GM12878 (cell line): ENCODE results near the gene TMEM201. TPM values are rescaled to one million over a fixed set of nuclear protein-coding genes. Genes with fewer than 3 reads are reported as not detected.
A peak's percentile ranks its signal among the peaks of the same experiment; 100 is the strongest.

Source experiments
- ATAC-seq: fragments of 200-7000 bp; cut with Tn5 transposase; 3 replicates; pipeline ENCODE4 v1.9.1; 2020; ENCODE audit warnings: mild to moderate bottlenecking, moderate library complexity
- BruUV-seq: library from RNA; stranded (reverse); fragments of 400-500 nt; replicated peaks from 2 replicates; lab custom pipeline; 2021; lab: Mats Ljungman, UMichigan
- CTCF ChIA-PET: fragments of 300-600 bp; sonication (Branson Sonifier 250); formaldehyde crosslinking; extraction: SDS; loops from one replicate; lab custom pipeline; 2021; ENCODE audit warnings: inconsistent platforms; lab: Yijun Ruan, JAX
- POLR2A ChIA-PET: fragments of 350-600 bp; formaldehyde crosslinking; extraction: SDS; loops from one replicate; lab custom pipeline; 2021; ENCODE audit warnings: inconsistent platforms; lab: Charles Lee
- RAD21 ChIA-PET: fragments of 300-600 bp; sonication (Branson Sonifier 250); formaldehyde crosslinking; loops from one replicate; lab custom pipeline; 2023; ENCODE audit warnings: antibody characterized with exemption; ENCODE audit not compliant: unreplicated experiment; lab: Charles Lee
- SMC1A ChIA-PET: fragments of 300-600 bp; sonication (Branson Sonifier 250); formaldehyde crosslinking; loops from one replicate; lab custom pipeline; 2023; ENCODE audit not compliant: unreplicated experiment, uncharacterized antibody; lab: Charles Lee
- DNase-seq: peaks from one replicate; pipeline ENCODE4 v3.0.0-alpha.2; 2011; ENCODE audit warnings: low read depth, low spot score
- FAIRE-seq: peaks from 3 replicates; lab custom pipeline; 2011; peaks lifted over from hg19 to GRCh38; lab: Jason Lieb, UNC
- H2AFZ ChIP-seq: 2 replicates; pipeline ENCODE4 v1.6.0; 2011; ENCODE audit warnings: low read depth, low read length, control low read depth; ENCODE audit not compliant: control insufficient read depth
- H3K27ac ChIP-seq: 2 replicates; pipeline ENCODE4 v1.5.1; 2011; ENCODE audit warnings: control low read depth; ENCODE audit not compliant: control insufficient read depth, insufficient read depth
- H3K27me3 ChIP-seq, 2 experiments: replicated peaks in 1 of 2; 2 replicates each; pipeline versions ENCODE4 v1.6.0 to v1.6.1; 2011; ENCODE audit warnings: low read length in 1 of 2; ENCODE audit not compliant: control insufficient read depth in 2 of 2, insufficient read depth in 2 of 2
- H3K36me3 ChIP-seq, 2 experiments: 2 replicates each; pipeline ENCODE4 v1.5.1; 2011; ENCODE audit warnings: low read length in 1 of 2; ENCODE audit not compliant: control insufficient read depth in 2 of 2, insufficient read depth in 2 of 2
- H3K4me1 ChIP-seq: 2 replicates; pipeline ENCODE4 v1.6.1; 2011; ENCODE audit warnings: mild to moderate bottlenecking, low read length, moderate library complexity, mixed read lengths; ENCODE audit not compliant: control insufficient read depth, insufficient read depth
- H3K4me2 ChIP-seq: 2 replicates; pipeline ENCODE4 v1.6.0; 2011; ENCODE audit warnings: control low read depth; ENCODE audit not compliant: control insufficient read depth, insufficient read depth
- H3K4me3 ChIP-seq: fragments of 200-600 bp; sonication (generic); 2 replicates; pipeline ENCODE4 v1.5.1; 2016
- H3K79me2 ChIP-seq: 2 replicates; pipeline ENCODE4 v1.6.0; 2011; ENCODE audit warnings: low read length; ENCODE audit not compliant: control insufficient read depth, insufficient read depth
- H3K9ac ChIP-seq: 2 replicates; pipeline ENCODE4 v1.8.0; 2011; ENCODE audit warnings: low read length, control low read depth, mixed read lengths; ENCODE audit not compliant: control insufficient read depth, insufficient read depth
- H3K9me3 ChIP-seq: replicated peaks from 3 replicates; pipeline ENCODE4 v1.5.1; 2011; ENCODE audit warnings: mild to moderate bottlenecking, low read length; ENCODE audit not compliant: control insufficient read depth, insufficient read depth
- H4K20me1 ChIP-seq: 2 replicates; pipeline ENCODE4 v1.6.0; 2011; ENCODE audit not compliant: control insufficient read depth, insufficient read depth
- ATF7 ChIP-seq: fragments of 450-650 bp; IDR thresholded peaks from 2 replicates; pipeline ENCODE4 v1.6.1; 2016; ENCODE audit warnings: low read depth, mild to moderate bottlenecking
- CBFB ChIP-seq: IDR thresholded peaks from 2 replicates; pipeline ENCODE4 v1.6.1; 2016; ENCODE audit warnings: antibody characterized with exemption, low read depth
- CREM ChIP-seq: IDR thresholded peaks from 2 replicates; pipeline ENCODE4 v1.6.1; 2014; ENCODE audit warnings: antibody characterized with exemption, low read depth
- EED ChIP-seq: sonication (generic); IDR thresholded peaks from 2 replicates; pipeline ENCODE4 v1.6.1; 2016; ENCODE audit warnings: antibody characterized with exemption, low read depth
- EP300 ChIP-seq, 2 experiments: fragments of 150-350 bp in 1 of 2; IDR thresholded peaks; 2 replicates each; pipeline ENCODE4 v1.6.1; 2011 to 2012; ENCODE audit warnings: low read depth in 2 of 2, low read length in 2 of 2, borderline replicate concordance in 1 of 2, improper control_type of control experiment in 1 of 2, inconsistent platforms in 1 of 2; ENCODE audit not compliant: control insufficient read depth in 1 of 2
- IKZF2 ChIP-seq, 2 experiments: fragments of 450-650 bp; IDR thresholded peaks; 2 replicates each; pipeline ENCODE4 v1.6.1; 2017; ENCODE audit warnings: mild to moderate bottlenecking in 2 of 2, moderate library complexity in 2 of 2
- JUNB ChIP-seq: IDR thresholded peaks from 2 replicates; pipeline ENCODE4 v1.6.1; 2016; ENCODE audit warnings: antibody characterized with exemption, mild to moderate bottlenecking
- KAT2A ChIP-seq: conservative IDR thresholded peaks from 2 replicates; pipeline ENCODE4 v1.6.1; 2011; ENCODE audit warnings: low read depth, low read length; ENCODE audit not compliant: control insufficient read depth
- MEF2A ChIP-seq: IDR thresholded peaks from 2 replicates; pipeline ENCODE4 v1.6.1; 2011; ENCODE audit warnings: low read depth, mild to moderate bottlenecking, low read length, moderate library complexity; ENCODE audit not compliant: insufficient read depth
- MTA3 ChIP-seq: IDR thresholded peaks from 2 replicates; pipeline ENCODE4 v1.6.1; 2012; ENCODE audit warnings: low read length, inconsistent platforms, borderline replicate concordance
- MYC ChIP-seq: IDR thresholded peaks from 2 replicates; pipeline ENCODE4 v1.6.1; 2011; ENCODE audit warnings: mild to moderate bottlenecking, low read length, moderate library complexity, inconsistent platforms; ENCODE audit not compliant: insufficient read depth, insufficient replicate concordance, insufficient read length, severe bottlenecking
- NBN ChIP-seq: fragments of 450-650 bp; IDR thresholded peaks from 2 replicates; pipeline ENCODE4 v1.6.1; 2016
- NFIC ChIP-seq: IDR thresholded peaks from 2 replicates; pipeline ENCODE4 v1.6.1; 2012; ENCODE audit warnings: low read depth, mild to moderate bottlenecking, inconsistent platforms, low read length, moderate library complexity
- PAX5 ChIP-seq: IDR thresholded peaks from 2 replicates; pipeline ENCODE4 v1.6.1; 2011; ENCODE audit warnings: low read depth, low read length, borderline replicate concordance
- PML ChIP-seq: IDR thresholded peaks from 2 replicates; pipeline ENCODE4 v1.6.1; 2012; ENCODE audit warnings: low read length, inconsistent platforms
- RAD21 ChIP-seq: IDR thresholded peaks from 2 replicates; pipeline ENCODE4 v1.6.1; 2011; ENCODE audit warnings: mild to moderate bottlenecking, low read depth, low read length, moderate library complexity; ENCODE audit not compliant: insufficient read depth
- RELB ChIP-seq: fragments of 450-650 bp; IDR thresholded peaks from 2 replicates; pipeline ENCODE4 v1.6.1; 2017; ENCODE audit warnings: low read depth, mild to moderate bottlenecking, moderate library complexity
- RFX5 ChIP-seq: IDR thresholded peaks from 2 replicates; pipeline ENCODE4 v1.6.1; 2011; ENCODE audit warnings: low read depth, low read length, improper control_type of control experiment
- RUNX3 ChIP-seq: IDR thresholded peaks from 2 replicates; pipeline ENCODE4 v1.6.1; 2012; ENCODE audit warnings: low read length, inconsistent platforms
- ZBTB4 ChIP-seq: fragments of 450-650 bp; formaldehyde crosslinking; IDR thresholded peaks from 2 replicates; pipeline ENCODE4 v1.4.0; 2022; ENCODE audit warnings: mild to moderate bottlenecking, moderate library complexity
- ZNF384 ChIP-seq: IDR thresholded peaks from 2 replicates; pipeline ENCODE4 v1.6.1; 2012; ENCODE audit warnings: low read depth, mild to moderate bottlenecking, low read length, improper control_type of control experiment, borderline replicate concordance
- WGBS: methylation state at CpG from one replicate; pipeline ENCODE4 v1.1.6; 2016; ENCODE audit warnings: low lambda C conversion rate; ENCODE audit not compliant: insufficient replicate concordance, insufficient coverage; ENCODE audit errors: missing lambda C conversion rate; 5-methylcytosine and 5-hydroxymethylcytosine counted together
- in situ Hi-C: fragments of 300-500 bp; cut with MboI; formaldehyde crosslinking; loops from 9 replicates; pipeline ENCODE4 v1.14.3; 2018; ENCODE audit warnings: mixed read lengths
- intact Hi-C: fragments of 100-400 bp; cut with micrococcal nuclease; formaldehyde crosslinking; loops from one replicate; pipeline ENCODE4 v1.14.2; 2022; ENCODE audit not compliant: unreplicated experiment
- polyA plus RNA-seq, 11 experiments: library from polyadenylated mRNA; depleted of rRNA in 4 of 11; unstranded in 6 of 11; stranded (reverse) in 5 of 11; fragments of >200 nt; fragmentation: Nextera tagmentation in 4 of 11; fragmentation: Illumina TruSeq in 1 of 11; extraction: Ambion mirVana in 4 of 11; extraction: Trizol in 1 of 11; gene quantifications; 1 replicate in 1 of 11; 2 replicates in 10 of 11; pipeline versions ENCODE4 v1.2.1 to v1.2.3, GENCODE V29; 2011 to 2016; ENCODE audit warnings: inconsistent platforms in 2 of 11, missing spikeins in 2 of 11, low read depth in 1 of 11
- total RNA-seq, 4 experiments: library from RNA; depleted of rRNA in 3 of 4; stranded (reverse); fragments of >200 nt in 3 of 4; fragmentation: Illumina TruSeq in 1 of 4; extraction: Trizol in 1 of 4; gene quantifications; 2 replicates each; pipeline versions ENCODE4 v1.2.1 to v1.2.3, GENCODE V29; 2013 to 2021

The TMEM201 gene
- total and polyA plus RNA-seq, 10 of the 15 experiments (the other 5 are each of a cell fraction or from before 2014, with no cell fraction given): 0.13 to 26.6 (median 6.1) TPM

GRCh38 chr1:9658199-9658598, 69.5 kb downstream of the TMEM201 start:
- in situ Hi-C loops: no loop called here
- Histone ChIP-seq H3K79me2 (peaks cover 92% of the 10 kb centered on the region), H2AFZ (no peak overlapping the region), H3K27me3 (no peaks in the 10 kb centered on the region), H3K4me1 (peaks cover 26% of the 10 kb centered on the region), H3K27ac (peak overlapping the region; percentile 28; the same call in 1 of the 2 replicates), H3K4me3 (peak overlapping the region; percentile 86), H3K36me3 (peaks cover 7 to 14% of the 10 kb centered on the region in 2 experiments; a peak in 3 of 4 replicates), H3K4me2 (peak overlapping the region; percentile 65), H3K9me3 (no peaks in the 10 kb centered on the region), H3K9ac (no peak overlapping the region), H4K20me1 (no peaks in the 10 kb centered on the region)
- SMC1A ChIA-PET: interaction anchor here (1.1 to 9.9 kb wide), 4 partner anchors 8 to 30 kb away, joined by 3 to 215 read pairs (median 30); no protein-coding TSS in a partner anchor
- DNase-seq (no peak), ATAC-seq (peak; percentile 5), FAIRE-seq (no peak)
- WGBS: 15% methylated on average over 4 of the region's 4 CpGs
- CTCF ChIA-PET: interaction anchor here (1.0 to 12.0 kb wide), 4 partner anchors 10 to 70 kb away, joined by 4 to 203 read pairs (median 6); partner anchors contain the start of gene TMEM201
- POLR2A ChIA-PET: interaction anchor here (0.6 to 11.0 kb wide), 12 partner anchors 10 to 1080 kb away, joined by 3 to 284 read pairs (median 4); no protein-coding TSS in a partner anchor
- RAD21 ChIA-PET: interaction anchor here (0.6 to 10.4 kb wide), 5 partner anchors 11 to 776 kb away, joined by 3 to 336 read pairs (median 4); no protein-coding TSS in a partner anchor
- no TSS peak for BruUV-seq
- intact Hi-C loops: no loop called here
- TF ChIP-seq MEF2A (0 out of 2 replicates have a peak, but pooled peaks have one; percentile 28), RFX5 (no peak), RELB (peak; percentile 77), RUNX3 (peak; percentile 87), MTA3 (no peak), NBN (peak; percentile 67; the same call in 1 of the 2 replicates), EP300 (IDR thresholded peaks at IDR 0.05; ENCODE audit: borderline replicate concordance in 1 of 2, control insufficient read depth in 1 of 2, low read depth in 2 of 2, low read length in 2 of 2) (0 out of 4 replicates have a peak, but pooled peaks have one; percentile 23 to 30), KAT2A (no peak), IKZF2 (IDR thresholded peaks at IDR 0.05) (peak in 1 of 2 experiments; percentile 43; a peak in 1 of 4 replicates), NFIC (peak; percentile 80; the same call in 1 of the 2 replicates), RAD21 (no peak), ATF7 (no peak), ZNF384 (peak; percentile 92), CBFB (0 out of 2 replicates have a peak, but pooled peaks have one; percentile 48), EED (peak; percentile 64; the same call in 1 of the 2 replicates), JUNB (peak; percentile 27; the same call in 1 of the 2 replicates), CREM (peak; percentile 52; the same call in 1 of the 2 replicates), PAX5 (no peak), PML (no peak), MYC (no peak), ZBTB4 (no peak)
